GM12801 (cell line): ENCODE data around the gene ANKRD10.

ENCODE experiments used
- TF ChIP-seq, protein P1 (sequence below): IDR thresholded peaks from one replicate; pipeline ENCODE4 v1.5.1; 2011; ENCODE audit warnings: control low read depth; ENCODE audit not compliant: insufficient read length; ENCODE audit errors: extremely low read depth

Gene ANKRD10

DNA sequence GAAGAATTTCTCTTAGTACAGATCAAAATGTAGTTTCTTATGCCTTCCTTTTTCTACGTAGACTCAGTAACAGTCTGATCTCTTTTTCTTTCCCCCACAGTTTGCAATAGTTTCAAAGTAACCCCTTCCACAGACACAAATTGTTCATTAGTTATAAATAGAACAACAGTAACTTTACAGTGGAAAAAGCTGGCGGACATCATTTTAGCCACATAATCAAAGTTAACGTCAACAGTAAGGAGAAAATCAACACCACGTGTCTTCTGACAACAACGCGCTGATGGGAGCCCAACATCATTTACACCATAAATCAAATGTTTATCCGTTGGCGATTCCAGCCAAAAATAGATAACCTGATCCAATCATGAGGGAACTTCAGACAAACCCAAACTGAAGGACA lies 76.8 kb downstream of the ANKRD10 start:
- TF ChIP-seq, protein P1, sequence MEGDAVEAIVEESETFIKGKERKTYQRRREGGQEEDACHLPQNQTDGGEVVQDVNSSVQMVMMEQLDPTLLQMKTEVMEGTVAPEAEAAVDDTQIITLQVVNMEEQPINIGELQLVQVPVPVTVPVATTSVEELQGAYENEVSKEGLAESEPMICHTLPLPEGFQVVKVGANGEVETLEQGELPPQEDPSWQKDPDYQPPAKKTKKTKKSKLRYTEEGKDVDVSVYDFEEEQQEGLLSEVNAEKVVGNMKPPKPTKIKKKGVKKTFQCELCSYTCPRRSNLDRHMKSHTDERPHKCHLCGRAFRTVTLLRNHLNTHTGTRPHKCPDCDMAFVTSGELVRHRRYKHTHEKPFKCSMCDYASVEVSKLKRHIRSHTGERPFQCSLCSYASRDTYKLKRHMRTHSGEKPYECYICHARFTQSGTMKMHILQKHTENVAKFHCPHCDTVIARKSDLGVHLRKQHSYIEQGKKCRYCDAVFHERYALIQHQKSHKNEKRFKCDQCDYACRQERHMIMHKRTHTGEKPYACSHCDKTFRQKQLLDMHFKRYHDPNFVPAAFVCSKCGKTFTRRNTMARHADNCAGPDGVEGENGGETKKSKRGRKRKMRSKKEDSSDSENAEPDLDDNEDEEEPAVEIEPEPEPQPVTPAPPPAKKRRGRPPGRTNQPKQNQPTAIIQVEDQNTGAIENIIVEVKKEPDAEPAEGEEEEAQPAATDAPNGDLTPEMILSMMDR, result no peak

DNA sequence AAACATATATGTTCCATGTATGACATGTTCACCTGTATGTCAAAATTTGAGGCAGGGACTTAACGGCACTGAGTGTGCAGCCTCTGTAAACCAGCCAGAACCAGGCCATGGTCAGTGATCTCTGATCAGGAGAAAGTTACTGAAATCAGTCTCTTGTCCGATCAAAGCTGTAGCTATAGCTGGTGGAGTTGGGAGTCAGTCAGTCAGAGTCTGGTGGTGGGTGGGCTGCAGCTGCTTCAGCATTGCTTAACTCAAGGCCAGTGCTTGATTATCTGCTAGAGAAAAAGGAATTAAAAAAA lies 78.3 kb downstream of the ANKRD10 start:
- TF ChIP-seq, protein P1, result no peak

DNA sequence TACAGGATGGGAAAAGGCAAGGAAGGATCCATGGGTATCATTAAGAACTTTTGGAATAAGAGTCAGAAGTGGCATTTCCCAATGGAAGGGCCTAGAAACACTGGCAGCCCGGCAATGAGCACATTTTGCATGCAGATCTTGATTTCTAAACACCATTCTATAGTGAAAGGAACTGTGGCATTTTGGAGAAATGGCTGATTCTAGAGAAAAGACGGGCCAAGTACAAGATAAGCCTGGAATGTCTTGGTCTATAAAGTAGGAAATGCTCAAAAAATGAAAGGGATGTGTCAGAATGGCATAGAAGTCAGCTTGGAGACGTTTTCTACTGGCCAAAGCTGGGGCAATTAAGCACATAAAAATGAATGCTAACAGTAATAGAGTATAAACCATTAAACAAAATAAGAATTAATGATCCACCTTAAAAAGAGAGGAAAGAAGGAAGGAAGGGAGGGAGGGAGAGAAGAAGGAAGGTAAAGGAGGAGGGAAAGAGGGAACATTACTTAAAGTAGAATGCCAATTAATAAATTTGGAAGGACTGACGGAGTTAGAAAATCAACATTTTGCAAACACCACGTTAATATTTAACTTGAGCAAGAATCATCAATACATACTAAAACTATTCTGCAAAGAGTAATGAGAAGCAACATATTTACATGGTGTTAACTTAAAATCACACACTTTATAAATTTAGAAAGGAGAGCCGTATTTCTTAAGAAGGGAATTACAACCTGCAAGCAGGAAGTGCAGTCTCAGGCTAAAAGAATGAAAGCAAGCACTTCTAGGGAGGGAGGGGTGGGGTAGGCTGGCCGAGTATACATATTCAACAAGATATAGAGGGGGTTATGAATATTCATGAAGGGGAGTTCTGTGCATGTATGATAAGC lies 78.9 kb downstream of the ANKRD10 start:
- TF ChIP-seq, protein P1, result no peak

DNA sequence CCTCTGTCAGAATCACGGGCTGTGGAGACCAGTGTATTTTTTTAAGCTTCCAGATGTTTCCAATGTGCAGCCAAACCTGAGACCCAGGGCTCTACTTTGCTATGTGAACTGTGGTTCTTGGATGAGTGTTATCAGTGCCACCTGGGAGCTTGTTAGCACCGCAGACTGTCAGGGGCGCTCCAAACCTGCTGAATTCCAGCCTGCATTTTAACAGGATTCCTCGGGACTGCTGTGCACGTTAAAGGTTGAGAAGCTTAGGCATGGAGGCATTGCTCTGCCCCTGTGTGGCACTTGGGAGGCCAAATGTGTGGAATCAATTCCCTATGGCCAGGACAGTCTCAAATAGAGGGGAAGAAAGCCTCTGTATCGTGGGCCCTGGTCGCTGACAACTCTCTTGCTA lies 80.3 kb downstream of the ANKRD10 start:
- TF ChIP-seq, protein P1, result no peak

DNA sequence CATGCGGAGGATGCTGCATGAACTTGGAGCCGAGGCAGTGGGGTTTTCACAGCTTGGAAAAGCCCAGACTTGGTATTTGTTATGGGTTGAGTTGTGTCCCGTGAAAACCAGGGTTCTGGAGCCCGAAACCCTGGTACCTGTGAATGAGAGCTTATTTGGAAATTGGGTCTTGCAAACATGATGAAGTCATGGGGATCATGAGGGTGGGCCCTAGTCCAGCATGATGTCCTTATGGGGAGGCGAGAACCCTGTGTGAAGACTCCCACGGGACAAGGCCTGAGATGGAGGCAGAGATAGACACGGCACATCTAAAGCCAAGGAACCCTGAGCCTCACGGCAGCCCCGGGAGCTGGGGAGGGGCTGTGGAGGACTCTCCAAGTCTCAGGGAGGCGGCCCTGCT lies 82.3 kb downstream of the ANKRD10 start:
- TF ChIP-seq, protein P1, result no peak

DNA sequence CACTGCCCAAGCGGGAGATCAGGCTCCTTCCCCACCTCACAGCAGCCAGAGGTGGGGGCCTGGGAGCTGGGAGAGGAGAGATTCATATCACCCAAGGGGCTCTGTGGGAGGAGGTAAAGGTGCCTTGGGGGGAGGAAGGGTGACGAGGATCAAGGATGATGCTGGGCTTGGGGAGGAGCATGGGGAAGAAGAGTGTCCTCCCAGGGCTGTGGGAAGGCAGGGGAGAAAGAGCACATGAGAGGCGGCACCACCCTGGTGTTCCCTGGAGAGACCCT lies 82.7 kb downstream of the ANKRD10 start:
- TF ChIP-seq, protein P1, result no peak

DNA sequence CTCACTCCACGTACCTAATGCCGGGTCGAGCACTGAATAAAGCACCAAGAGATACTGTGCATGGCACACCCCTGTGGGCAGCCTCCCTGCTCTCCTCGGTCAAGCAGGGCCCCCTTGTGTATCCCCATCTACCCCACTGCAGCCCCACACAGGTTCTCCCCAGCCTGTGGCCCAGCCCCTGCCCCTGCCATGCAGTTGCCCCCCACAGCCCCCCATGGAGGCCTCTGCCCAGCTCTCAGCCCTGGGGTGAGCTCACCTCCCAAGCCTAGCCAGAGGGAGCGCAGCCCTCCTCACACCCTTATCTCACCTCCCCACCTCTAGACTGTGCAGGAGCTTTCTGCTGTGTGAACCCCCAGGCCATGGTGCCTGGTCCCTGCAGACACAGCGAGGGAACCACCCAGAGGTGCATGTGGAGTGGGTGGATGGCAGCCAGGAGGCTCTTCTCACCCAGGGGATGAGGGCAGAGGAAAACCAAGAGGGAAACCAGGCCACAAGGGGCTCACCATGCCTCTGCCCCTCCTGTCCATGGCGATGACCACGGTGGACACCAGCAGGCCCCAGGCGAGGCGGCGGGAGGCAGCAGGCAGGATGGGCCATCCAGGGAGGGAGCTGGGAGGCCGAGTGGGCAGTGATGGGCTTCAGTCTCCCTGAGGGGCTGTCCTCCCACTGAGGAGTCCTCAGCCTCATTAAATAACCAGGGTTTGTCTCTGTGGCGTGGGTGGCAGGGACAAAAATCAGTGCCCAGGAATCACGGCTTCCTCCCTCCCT lies 83.2 kb downstream of the ANKRD10 start:
- TF ChIP-seq, protein P1, result no peak
